ENCODE data around the gene PARD3.

The PARD3 gene

GRCh38 chr10:34722404-34722803 is 92.7 kb downstream of the PARD3 start:
- Histone ChIP-seq H3K27ac (ENCODE audit: insufficient read depth, low read depth, low read length, poor library complexity, severe bottlenecking) (no peak overlapping the region), H3K27me3 (ENCODE audit: control insufficient read depth, insufficient read depth, low read length, poor library complexity, severe bottlenecking) (no peaks in the 10 kb centered on the region), H3K9me3 (ENCODE audit: control insufficient read depth, low read length) (no peaks in the 10 kb centered on the region), H3K36me3 (ENCODE audit: control insufficient read depth, insufficient read depth, low read length) (no peaks in the 10 kb centered on the region), H3K4me3 (ENCODE audit: insufficient read depth, low read depth, low read length) (no peak overlapping the region), H3K4me1 (ENCODE audit: control insufficient read depth, insufficient read depth, low read length) (no peaks in the 10 kb centered on the region)
- WGBS, 2 experiments, result 88 to 90% methylated on average over 4 of the region's 4 CpGs

GRCh38 chr10:34721208-34721840 is 93.8 kb downstream of the PARD3 start:
- H3K36me3 ChIP-seq (ENCODE audit: control insufficient read depth, insufficient read depth, low read length), result no peaks in the 10 kb centered on the region
- H3K4me3 ChIP-seq (ENCODE audit: insufficient read depth, low read depth, low read length), result no peak overlapping the region
- no peak overlapping the region for H3K27ac ChIP-seq (ENCODE audit: insufficient read depth, low read depth, low read length, poor library complexity, severe bottlenecking)
- WGBS, 2 experiments, result 90 to 96% methylated on average over 5 of the region's 5 CpGs
- no peaks in the 10 kb centered on the region for H3K27me3 ChIP-seq (ENCODE audit: control insufficient read depth, insufficient read depth, low read length, poor library complexity, severe bottlenecking)
- no peaks in the 10 kb centered on the region for H3K9me3 ChIP-seq (ENCODE audit: control insufficient read depth, low read length)
- no peaks in the 10 kb centered on the region for H3K4me1 ChIP-seq (ENCODE audit: control insufficient read depth, insufficient read depth, low read length)

- Histone ChIP-seq H3K9me3 (ENCODE audit: control insufficient read depth, low read length) (no peaks in the 10 kb centered on the region), H3K4me1 (ENCODE audit: control insufficient read depth, insufficient read depth, low read length) (no peaks in the 10 kb centered on the region), H3K36me3 (ENCODE audit: control insufficient read depth, insufficient read depth, low read length) (no peaks in the 10 kb centered on the region), H3K27me3 (ENCODE audit: control insufficient read depth, insufficient read depth, low read length, poor library complexity, severe bottlenecking) (no peaks in the 10 kb centered on the region), H3K4me3 (ENCODE audit: insufficient read depth, low read depth, low read length) (no peak overlapping the region), H3K27ac (ENCODE audit: insufficient read depth, low read depth, low read length, poor library complexity, severe bottlenecking) (no peak overlapping the region)
- 97 to 100% methylated on average over 1 of the region's 1 CpG for WGBS, 2 experiments
These were observed 95.3 kb downstream of the PARD3 start for GRCh38 chr10:34719746-34720145.

GRCh38 chr10:34719328-34719727 is 95.8 kb downstream of the PARD3 start:
- Histone ChIP-seq H3K4me1 (ENCODE audit: control insufficient read depth, insufficient read depth, low read length) (no peaks in the 10 kb centered on the region), H3K36me3 (ENCODE audit: control insufficient read depth, insufficient read depth, low read length) (no peaks in the 10 kb centered on the region), H3K9me3 (ENCODE audit: control insufficient read depth, low read length) (no peaks in the 10 kb centered on the region), H3K4me3 (ENCODE audit: insufficient read depth, low read depth, low read length) (no peak overlapping the region), H3K27me3 (ENCODE audit: control insufficient read depth, insufficient read depth, low read length, poor library complexity, severe bottlenecking) (no peaks in the 10 kb centered on the region), H3K27ac (ENCODE audit: insufficient read depth, low read depth, low read length, poor library complexity, severe bottlenecking) (no peak overlapping the region)
- WGBS, 2 experiments, result 93 to 95% methylated on average over 2 of the region's 2 CpGs

- H3K4me1 ChIP-seq (ENCODE audit: control insufficient read depth, insufficient read depth, low read length), result no peaks in the 10 kb centered on the region
- no peaks in the 10 kb centered on the region for H3K36me3 ChIP-seq (ENCODE audit: control insufficient read depth, insufficient read depth, low read length)
- 94% methylated on average over 7 of the region's 7 CpGs for WGBS, 2 experiments
- no peak overlapping the region for H3K4me3 ChIP-seq (ENCODE audit: insufficient read depth, low read depth, low read length)
- H3K9me3 ChIP-seq (ENCODE audit: control insufficient read depth, low read length), result no peaks in the 10 kb centered on the region
- no peaks in the 10 kb centered on the region for H3K27me3 ChIP-seq (ENCODE audit: control insufficient read depth, insufficient read depth, low read length, poor library complexity, severe bottlenecking)
- H3K27ac ChIP-seq (ENCODE audit: insufficient read depth, low read depth, low read length, poor library complexity, severe bottlenecking), result no peak overlapping the region
These were observed 97.7 kb downstream of the PARD3 start for GRCh38 chr10:34717429-34717828.

GRCh38 chr10:34716958-34717357 is 98.1 kb downstream of the PARD3 start:
- no peaks in the 10 kb centered on the region for H3K36me3 ChIP-seq (ENCODE audit: control insufficient read depth, insufficient read depth, low read length)
- no peaks in the 10 kb centered on the region for H3K4me1 ChIP-seq (ENCODE audit: control insufficient read depth, insufficient read depth, low read length)
- no peaks in the 10 kb centered on the region for H3K27me3 ChIP-seq (ENCODE audit: control insufficient read depth, insufficient read depth, low read length, poor library complexity, severe bottlenecking)
- H3K4me3 ChIP-seq (ENCODE audit: insufficient read depth, low read depth, low read length), result no peak overlapping the region
- H3K9me3 ChIP-seq (ENCODE audit: control insufficient read depth, low read length), result no peaks in the 10 kb centered on the region
- WGBS, 2 experiments, result 94 to 100% methylated on average over 1 of the region's 1 CpG
- H3K27ac ChIP-seq (ENCODE audit: insufficient read depth, low read depth, low read length, poor library complexity, severe bottlenecking), result no peak overlapping the region

- Histone ChIP-seq H3K27me3 (ENCODE audit: control insufficient read depth, insufficient read depth, low read length, poor library complexity, severe bottlenecking) (no peaks in the 10 kb centered on the region), H3K4me1 (ENCODE audit: control insufficient read depth, insufficient read depth, low read length) (no peaks in the 10 kb centered on the region), H3K9me3 (ENCODE audit: control insufficient read depth, low read length) (no peaks in the 10 kb centered on the region), H3K36me3 (ENCODE audit: control insufficient read depth, insufficient read depth, low read length) (no peaks in the 10 kb centered on the region), H3K27ac (ENCODE audit: insufficient read depth, low read depth, low read length, poor library complexity, severe bottlenecking) (no peak overlapping the region), H3K4me3 (ENCODE audit: insufficient read depth, low read depth, low read length) (no peak overlapping the region)
- no CpG with 5 or more reads among the region's 1 CpG for WGBS, 2 experiments
These were observed 98.9 kb downstream of the PARD3 start for GRCh38 chr10:34716234-34716633.

GRCh38 chr10:34715511-34716187 is 99.4 kb downstream of the PARD3 start:
- no peaks in the 10 kb centered on the region for H3K27me3 ChIP-seq (ENCODE audit: control insufficient read depth, insufficient read depth, low read length, poor library complexity, severe bottlenecking)
- no peaks in the 10 kb centered on the region for H3K4me1 ChIP-seq (ENCODE audit: control insufficient read depth, insufficient read depth, low read length)
- H3K36me3 ChIP-seq (ENCODE audit: control insufficient read depth, insufficient read depth, low read length), result no peaks in the 10 kb centered on the region
- 94 to 96% methylated on average over 8 of the region's 8 CpGs for WGBS, 2 experiments
- no peak overlapping the region for H3K4me3 ChIP-seq (ENCODE audit: insufficient read depth, low read depth, low read length)
- no peaks in the 10 kb centered on the region for H3K9me3 ChIP-seq (ENCODE audit: control insufficient read depth, low read length)
- H3K27ac ChIP-seq (ENCODE audit: insufficient read depth, low read depth, low read length, poor library complexity, severe bottlenecking), result no peak overlapping the region

GRCh38 chr10:34713875-34714274 is 101.2 kb downstream of the PARD3 start:
- 82 to 88% methylated on average over 1 of the region's 1 CpG for WGBS, 2 experiments
- no peak overlapping the region for H3K4me3 ChIP-seq (ENCODE audit: insufficient read depth, low read depth, low read length)
- no peaks in the 10 kb centered on the region for H3K9me3 ChIP-seq (ENCODE audit: control insufficient read depth, low read length)
- H3K36me3 ChIP-seq (ENCODE audit: control insufficient read depth, insufficient read depth, low read length), result no peaks in the 10 kb centered on the region
- H3K4me1 ChIP-seq (ENCODE audit: control insufficient read depth, insufficient read depth, low read length), result no peaks in the 10 kb centered on the region
- no peaks in the 10 kb centered on the region for H3K27me3 ChIP-seq (ENCODE audit: control insufficient read depth, insufficient read depth, low read length, poor library complexity, severe bottlenecking)
- no peak overlapping the region for H3K27ac ChIP-seq (ENCODE audit: insufficient read depth, low read depth, low read length, poor library complexity, severe bottlenecking)

- 93 to 97% methylated on average over 3 of the region's 3 CpGs for WGBS, 2 experiments
- Histone ChIP-seq H3K4me3 (ENCODE audit: insufficient read depth, low read depth, low read length) (no peak overlapping the region), H3K27ac (ENCODE audit: insufficient read depth, low read depth, low read length, poor library complexity, severe bottlenecking) (no peak overlapping the region), H3K9me3 (ENCODE audit: control insufficient read depth, low read length) (no peaks in the 10 kb centered on the region), H3K27me3 (ENCODE audit: control insufficient read depth, insufficient read depth, low read length, poor library complexity, severe bottlenecking) (no peaks in the 10 kb centered on the region), H3K36me3 (ENCODE audit: control insufficient read depth, insufficient read depth, low read length) (no peaks in the 10 kb centered on the region), H3K4me1 (ENCODE audit: control insufficient read depth, insufficient read depth, low read length) (no peaks in the 10 kb centered on the region)
These were observed 103.6 kb downstream of the PARD3 start for GRCh38 chr10:34711500-34711899.

Measured in ectodermal cell (in vitro differentiated cells).